ENCODE data around the gene GRID1. TPM values are rescaled to one million over a fixed set of nuclear protein-coding genes. Genes with fewer than 3 reads are reported as not detected.

GRID1 gene
- total and polyA plus RNA-seq, 9 of the 15 experiments (the other 6 are each of a cell fraction or from before 2014, with no cell fraction given): 0.01 to 7.2 (median 1.2) TPM

DNA sequence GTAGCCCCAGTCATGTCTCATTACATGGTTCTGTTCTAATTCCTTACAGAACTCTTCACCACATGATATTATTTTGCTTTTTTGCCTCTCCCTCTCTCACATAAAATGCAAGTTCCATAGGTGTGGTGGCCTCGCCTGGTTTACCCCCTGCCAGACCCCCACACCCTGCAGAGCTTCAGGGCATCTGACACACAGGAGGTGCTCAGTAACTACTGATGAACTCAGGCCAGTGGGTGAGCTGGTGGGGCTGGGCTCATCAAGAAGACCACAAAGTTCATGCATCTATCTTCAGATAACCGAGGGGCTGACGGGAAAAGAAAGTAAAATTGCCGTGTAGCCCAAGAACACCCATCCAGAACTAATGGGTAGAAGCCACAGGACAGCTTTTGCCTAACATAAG, 253.1 kb downstream of the GRID1 start:
- Histone ChIP-seq H3K27ac (ENCODE audit: extremely low read depth, low read depth, low read length) (no peak overlapping the region), H3K9me3 (replicated peaks; ENCODE audit: control insufficient read depth, insufficient read depth, low read depth, low read length) (no peaks in the 10 kb centered on the region), H3K4me2 (ENCODE audit: insufficient read depth, low read length) (no peak overlapping the region), H3K4me3 (no peak overlapping the region), H4K20me1 (replicated peaks; ENCODE audit: control insufficient read depth, insufficient read depth, low read length) (no peaks in the 10 kb centered on the region), H3K79me2 (ENCODE audit: control insufficient read depth, insufficient read depth, low read length) (no peaks in the 10 kb centered on the region), H3K4me1 (replicated peaks in 1 of 2; ENCODE audit: control insufficient read depth in 2 of 2, insufficient read depth in 2 of 2, low read length in 2 of 2) (no peaks in the 10 kb centered on the region), H3K9me1 (ENCODE audit: control insufficient read depth, insufficient read depth, low read length) (no peaks in the 10 kb centered on the region), H3K36me3 (ENCODE audit: control insufficient read depth, insufficient read depth, low read length) (no peaks in the 10 kb centered on the region), H3K27me3 (ENCODE audit: control insufficient read depth in 2 of 2, insufficient read depth in 2 of 2, low read length in 2 of 2) (no peaks in the 10 kb centered on the region; a peak in 1 of 5 replicates), H2AFZ (ENCODE audit: low read depth, low read length) (no peak overlapping the region), H3K9ac (ENCODE audit: insufficient read depth in 1 of 2, low read depth in 2 of 2, low read length in 2 of 2) (no peak overlapping the region)
- TF ChIP-seq SAFB (IDR thresholded peaks at IDR 0.05; ENCODE audit: borderline replicate concordance, low read depth, low read length): no peak
- TF ChIP-seq POLR3A (IDR thresholded peaks at IDR 0.05; ENCODE audit: borderline replicate concordance, extremely low read depth, insufficient read depth, insufficient read length): no peak
- no peak for TF ChIP-seq RBM17 (IDR thresholded peaks at IDR 0.05; ENCODE audit: borderline replicate concordance, low read depth, low read length)
- intact Hi-C loops (cut with micrococcal nuclease): no loop called here
- ATAC-seq (no peak), DNase-seq (ENCODE audit: extremely low read depth in 1 of 4, low spot score in 3 of 4) (no peak), FAIRE-seq (no peak)
- BruUV-seq (replicated peaks): no TSS peak
- in situ Hi-C loops (cut with MboI): no loop called here
- POLR2A ChIA-PET: no interaction called here
- WGBS (ENCODE audit: insufficient coverage, low coverage, missing lambda C conversion rate): 0% methylated on average over 4 of the region's 4 CpGs
- CTCF ChIA-PET (ENCODE audit: low intra/inter-chr PET ratio): no interaction called here

DNA sequence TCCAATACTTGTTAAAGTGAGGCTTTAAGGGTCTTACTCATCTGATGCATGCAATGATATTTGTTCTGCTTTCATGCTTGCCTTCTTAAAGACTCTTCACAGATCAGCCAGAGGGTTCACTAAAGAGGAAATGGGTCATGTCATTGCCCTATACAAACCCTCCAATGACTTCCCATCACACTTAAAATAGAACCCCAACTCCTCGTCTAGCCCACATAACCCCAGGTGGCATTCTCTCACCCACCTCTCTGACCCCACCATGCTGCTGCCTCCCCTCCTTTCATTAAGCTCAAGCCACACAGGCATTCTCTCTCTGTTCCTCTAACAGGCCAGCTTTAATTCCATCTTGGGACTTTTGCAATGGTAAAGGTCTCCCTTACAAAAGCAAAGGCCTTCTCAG, 253.6 kb downstream of the GRID1 start:
- Histone ChIP-seq H2AFZ (ENCODE audit: low read depth, low read length) (no peak overlapping the region), H3K4me3 (no peak overlapping the region), H3K79me2 (ENCODE audit: control insufficient read depth, insufficient read depth, low read length) (no peaks in the 10 kb centered on the region), H3K4me2 (ENCODE audit: insufficient read depth, low read length) (no peak overlapping the region), H3K27ac (ENCODE audit: extremely low read depth, low read depth, low read length) (no peak overlapping the region), H3K36me3 (ENCODE audit: control insufficient read depth, insufficient read depth, low read length) (no peaks in the 10 kb centered on the region), H3K4me1 (replicated peaks in 1 of 2; ENCODE audit: control insufficient read depth in 2 of 2, insufficient read depth in 2 of 2, low read length in 2 of 2) (no peaks in the 10 kb centered on the region), H4K20me1 (replicated peaks; ENCODE audit: control insufficient read depth, insufficient read depth, low read length) (no peaks in the 10 kb centered on the region), H3K9me1 (ENCODE audit: control insufficient read depth, insufficient read depth, low read length) (no peaks in the 10 kb centered on the region), H3K9ac (ENCODE audit: insufficient read depth in 1 of 2, low read depth in 2 of 2, low read length in 2 of 2) (no peak overlapping the region), H3K9me3 (replicated peaks; ENCODE audit: control insufficient read depth, insufficient read depth, low read depth, low read length) (no peaks in the 10 kb centered on the region), H3K27me3 (ENCODE audit: control insufficient read depth in 2 of 2, insufficient read depth in 2 of 2, low read length in 2 of 2) (no peaks in the 10 kb centered on the region; a peak in 1 of 5 replicates)
- ChIA-PET CTCF (ENCODE audit: low intra/inter-chr PET ratio) (no interaction called here), POLR2A (no interaction called here)
- FAIRE-seq: no peak
- no peak for ATAC-seq
- no TSS peak for BruUV-seq (replicated peaks)
- intact Hi-C loops (cut with micrococcal nuclease) (no loop called here), in situ Hi-C loops (cut with MboI) (no loop called here)
- no peak for DNase-seq (ENCODE audit: extremely low read depth in 1 of 4, low spot score in 3 of 4)
- WGBS (ENCODE audit: insufficient coverage, low coverage, missing lambda C conversion rate): 0% methylated on average over 1 of the region's 1 CpG
- TF ChIP-seq XRCC4 (IDR thresholded peaks at IDR 0.05; ENCODE audit: extremely low read depth, insufficient read depth, insufficient read length) (no peak), BCL6 (CRISPR knock-in tag; IDR thresholded peaks at IDR 0.05) (no peak), ZNF431 (CRISPR knock-in tag; IDR thresholded peaks at IDR 0.05) (no peak), PCBP2 (IDR thresholded peaks at IDR 0.05; ENCODE audit: low read depth, low read length, poor library complexity, severe bottlenecking) (no peak), NFIC (IDR thresholded peaks at IDR 0.05) (no peak), ZNF408 (CRISPR knock-in tag; IDR thresholded peaks at IDR 0.05; ENCODE audit: low read depth) (no peak), CEBPB (tag; IDR thresholded peaks at IDR 0.05) (no peak)
- TF ChIP-seq, protein P1, sequence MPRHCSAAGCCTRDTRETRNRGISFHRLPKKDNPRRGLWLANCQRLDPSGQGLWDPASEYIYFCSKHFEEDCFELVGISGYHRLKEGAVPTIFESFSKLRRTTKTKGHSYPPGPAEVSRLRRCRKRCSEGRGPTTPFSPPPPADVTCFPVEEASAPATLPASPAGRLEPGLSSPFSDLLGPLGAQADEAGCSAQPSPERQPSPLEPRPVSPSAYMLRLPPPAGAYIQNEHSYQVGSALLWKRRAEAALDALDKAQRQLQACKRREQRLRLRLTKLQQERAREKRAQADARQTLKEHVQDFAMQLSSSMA (CRISPR knock-in tag; IDR thresholded peaks at IDR 0.05): no peak
- TF ChIP-seq, protein P2, sequence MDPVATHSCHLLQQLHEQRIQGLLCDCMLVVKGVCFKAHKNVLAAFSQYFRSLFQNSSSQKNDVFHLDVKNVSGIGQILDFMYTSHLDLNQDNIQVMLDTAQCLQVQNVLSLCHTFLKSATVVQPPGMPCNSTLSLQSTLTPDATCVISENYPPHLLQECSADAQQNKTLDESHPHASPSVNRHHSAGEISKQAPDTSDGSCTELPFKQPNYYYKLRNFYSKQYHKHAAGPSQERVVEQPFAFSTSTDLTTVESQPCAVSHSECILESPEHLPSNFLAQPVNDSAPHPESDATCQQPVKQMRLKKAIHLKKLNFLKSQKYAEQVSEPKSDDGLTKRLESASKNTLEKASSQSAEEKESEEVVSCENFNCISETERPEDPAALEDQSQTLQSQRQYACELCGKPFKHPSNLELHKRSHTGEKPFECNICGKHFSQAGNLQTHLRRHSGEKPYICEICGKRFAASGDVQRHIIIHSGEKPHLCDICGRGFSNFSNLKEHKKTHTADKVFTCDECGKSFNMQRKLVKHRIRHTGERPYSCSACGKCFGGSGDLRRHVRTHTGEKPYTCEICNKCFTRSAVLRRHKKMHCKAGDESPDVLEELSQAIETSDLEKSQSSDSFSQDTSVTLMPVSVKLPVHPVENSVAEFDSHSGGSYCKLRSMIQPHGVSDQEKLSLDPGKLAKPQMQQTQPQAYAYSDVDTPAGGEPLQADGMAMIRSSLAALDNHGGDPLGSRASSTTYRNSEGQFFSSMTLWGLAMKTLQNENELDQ (CRISPR knock-in tag; IDR thresholded peaks at IDR 0.05; ENCODE audit: borderline replicate concordance): no peak
- TF ChIP-seq, protein P3, sequence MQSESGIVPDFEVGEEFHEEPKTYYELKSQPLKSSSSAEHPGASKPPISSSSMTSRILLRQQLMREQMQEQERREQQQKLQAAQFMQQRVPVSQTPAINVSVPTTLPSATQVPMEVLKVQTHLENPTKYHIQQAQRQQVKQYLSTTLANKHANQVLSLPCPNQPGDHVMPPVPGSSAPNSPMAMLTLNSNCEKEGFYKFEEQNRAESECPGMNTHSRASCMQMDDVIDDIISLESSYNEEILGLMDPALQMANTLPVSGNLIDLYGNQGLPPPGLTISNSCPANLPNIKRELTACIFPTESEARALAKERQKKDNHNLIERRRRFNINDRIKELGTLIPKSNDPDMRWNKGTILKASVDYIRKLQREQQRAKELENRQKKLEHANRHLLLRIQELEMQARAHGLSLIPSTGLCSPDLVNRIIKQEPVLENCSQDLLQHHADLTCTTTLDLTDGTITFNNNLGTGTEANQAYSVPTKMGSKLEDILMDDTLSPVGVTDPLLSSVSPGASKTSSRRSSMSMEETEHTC (IDR thresholded peaks at IDR 0.05): no peak
